ENCODE measurements around the gene NFIX.

The NFIX gene

GRCh38 chr19:13134626-13135025 is 139.4 kb downstream of the NFIX start:
- DNase-seq = no peak

DNA sequence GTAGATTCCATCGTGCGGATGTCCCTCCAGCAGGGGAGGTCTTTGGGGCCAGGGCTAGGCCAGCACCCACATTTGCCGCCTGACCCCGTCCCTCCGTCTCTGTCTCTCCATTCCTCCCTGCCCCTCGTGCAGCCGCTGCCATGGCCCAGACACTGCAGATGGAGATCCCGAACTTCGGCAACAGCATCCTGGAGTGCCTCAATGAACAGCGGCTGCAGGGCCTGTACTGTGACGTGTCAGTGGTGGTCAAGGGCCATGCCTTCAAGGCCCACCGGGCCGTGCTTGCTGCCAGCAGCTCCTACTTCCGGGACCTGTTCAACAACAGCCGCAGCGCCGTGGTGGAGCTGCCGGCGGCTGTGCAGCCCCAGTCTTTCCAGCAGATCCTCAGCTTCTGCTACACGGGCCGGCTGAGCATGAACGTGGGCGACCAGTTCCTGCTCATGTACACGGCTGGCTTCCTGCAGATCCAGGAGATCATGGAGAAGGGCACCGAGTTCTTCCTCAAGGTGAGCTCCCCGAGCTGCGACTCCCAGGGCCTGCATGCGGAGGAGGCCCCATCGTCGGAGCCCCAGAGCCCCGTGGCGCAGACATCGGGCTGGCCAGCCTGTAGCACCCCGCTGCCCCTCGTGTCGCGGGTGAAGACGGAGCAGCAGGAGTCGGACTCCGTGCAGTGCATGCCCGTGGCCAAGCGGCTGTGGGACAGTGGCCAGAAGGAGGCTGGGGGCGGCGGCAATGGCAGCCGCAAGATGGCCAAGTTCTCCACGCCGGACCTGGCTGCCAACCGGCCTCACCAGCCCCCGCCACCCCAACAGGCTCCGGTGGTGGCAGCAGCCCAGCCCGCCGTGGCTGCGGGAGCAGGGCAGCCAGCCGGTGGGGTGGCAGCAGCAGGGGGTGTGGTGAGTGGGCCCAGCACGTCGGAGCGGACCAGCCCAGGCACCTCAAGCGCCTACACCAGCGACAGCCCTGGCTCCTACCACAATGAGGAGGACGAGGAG is 140.1 kb downstream of the NFIX start:
- DNase-seq = no peak

- no peak for DNase-seq
Measured at GRCh38 chr19:13137290-13137794, 142.1 kb downstream of the NFIX start.

- no peak for DNase-seq
Measured at GRCh38 chr19:13138171-13138915, 143.1 kb downstream of the NFIX start.

GRCh38 chr19:13138916-13139198 is 143.6 kb downstream of the NFIX start:
- DNase-seq = no peak

DNA sequence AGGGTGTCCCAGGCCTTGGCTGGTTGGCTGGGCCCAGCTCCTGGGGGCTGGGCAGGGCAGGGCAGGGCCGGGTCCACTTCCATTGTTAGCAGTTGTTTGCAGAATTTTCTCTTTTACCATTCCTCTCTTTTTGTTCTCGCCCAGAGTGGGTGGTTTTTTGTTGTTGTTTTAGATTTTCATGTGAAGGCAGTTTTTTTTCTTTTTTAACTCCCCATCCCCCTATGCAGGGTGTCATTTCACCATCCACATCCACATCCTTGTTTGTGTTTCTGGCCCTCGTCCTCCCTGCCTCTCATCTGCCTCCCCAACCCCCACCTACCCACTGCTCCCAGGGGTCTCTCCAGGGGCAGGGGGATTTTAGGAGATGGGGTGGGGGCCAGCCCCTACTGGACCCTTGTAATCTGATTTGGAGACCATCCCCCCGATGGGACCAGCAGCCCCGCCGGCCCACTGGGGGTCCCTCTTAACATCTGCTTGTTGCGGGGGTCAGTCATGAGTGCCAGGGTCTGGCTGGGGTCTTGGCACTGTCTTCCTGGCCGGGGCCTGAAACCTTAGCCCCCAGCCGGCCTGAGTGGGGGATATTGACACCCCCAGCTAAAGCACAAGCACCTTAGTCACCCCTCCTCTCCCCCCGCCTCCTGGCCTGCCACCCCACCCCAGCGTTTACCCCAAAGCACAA is 144.5 kb downstream of the NFIX start:
- DNase-seq = no peak

DNA sequence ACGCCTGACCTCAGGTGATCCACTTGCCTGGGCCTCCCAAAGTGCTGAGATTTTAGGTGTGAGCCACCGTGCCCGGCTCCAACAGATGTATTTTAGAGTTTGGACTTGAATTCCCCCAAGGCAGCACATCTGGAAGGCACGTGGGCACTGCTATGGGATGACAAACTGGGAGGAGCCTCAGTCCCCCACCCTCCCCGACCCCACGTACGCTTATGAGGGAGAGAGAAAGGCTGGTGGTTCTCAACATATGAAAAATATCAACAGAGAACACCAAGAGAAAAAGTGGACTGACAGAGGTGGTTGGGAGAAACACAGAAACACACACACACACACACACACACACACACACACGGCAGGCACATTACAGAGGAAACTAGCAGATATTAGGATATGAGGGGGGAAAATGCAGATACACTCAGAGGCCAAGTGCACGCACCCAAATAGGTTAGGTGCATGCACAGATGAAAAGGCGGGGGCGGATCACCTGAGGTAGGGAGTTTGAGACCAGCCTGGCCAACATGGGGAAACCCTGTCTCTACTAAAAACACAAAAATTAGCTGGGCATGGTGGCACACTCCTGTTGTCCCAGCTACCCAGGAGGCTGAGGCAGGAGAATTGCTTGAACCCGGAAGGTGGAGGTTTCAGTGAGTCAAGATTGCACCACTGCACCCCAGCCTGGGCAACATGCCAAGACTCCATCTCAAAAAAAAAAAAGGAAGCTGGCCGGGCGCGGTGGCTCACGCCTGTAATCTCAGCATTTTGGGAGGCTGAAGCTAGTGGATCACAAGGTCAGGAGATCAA is 151.7 kb downstream of the NFIX start:
- DNase-seq = peak; percentile 38
